Activated CD4-positive, alpha-beta T cell treated with anti-CD3 and anti-CD28 coated beads, Interleukin-2, amount 10 ng/mL, durations not matched to agents 7 days and 5 days (primary cell): ENCODE results near the gene CCL4. TPM values are rescaled to one million over a fixed set of nuclear protein-coding genes. Genes with fewer than 3 reads are reported as not detected.
A peak's percentile ranks its signal among the peaks of the same experiment; 100 is the strongest.
"Not testable (repeated sequence)": the region's sequence is repeated elsewhere in the genome, so short reads cannot be mapped to it uniquely, and the experiment has no call there.

ENCODE experiments used
- CTCF ChIA-PET: fragments of 350-600 bp; sonication (Branson Sonifier 250); formaldehyde crosslinking; loops from one replicate; lab custom pipeline; 2021; ENCODE audit warnings: antibody characterized with exemption; lab: Charles Lee
- POLR2A ChIA-PET: fragments of 350-600 bp; sonication (Branson Sonifier 250); formaldehyde crosslinking; loops from one replicate; lab custom pipeline; 2021; ENCODE audit warnings: antibody characterized with exemption; lab: Charles Lee
- DNase-seq: peaks from one replicate; pipeline ENCODE4 v3.0.0-alpha.2; 2020
- H3K27ac Mint-ChIP-seq: one replicate; pipeline ENCODE4 v1.8.0; 2021; ENCODE audit warnings: mild to moderate bottlenecking, moderate library complexity, mixed read lengths
- H3K27me3 Mint-ChIP-seq: one replicate; pipeline ENCODE4 v1.8.0; 2021; ENCODE audit warnings: mixed read lengths
- H3K36me3 Mint-ChIP-seq: one replicate; pipeline ENCODE4 v1.8.0; 2021; ENCODE audit warnings: low read depth, mixed read lengths
- H3K4me1 Mint-ChIP-seq: one replicate; pipeline ENCODE4 v1.8.0; 2021; ENCODE audit warnings: mixed read lengths
- H3K4me3 Mint-ChIP-seq: one replicate; pipeline ENCODE4 v1.8.0; 2021; ENCODE audit warnings: mild to moderate bottlenecking, moderate library complexity, mixed read lengths
- H3K9me3 Mint-ChIP-seq: one replicate; pipeline ENCODE4 v1.8.0; 2021; ENCODE audit warnings: mixed read lengths
- total RNA-seq, 2 experiments: library from RNA; stranded (reverse); gene quantifications; one replicate each; pipeline ENCODE4 v1.2.3, GENCODE V29; 2021

Gene CCL4
- total RNA-seq = 1 to 10 TPM; 2.8 to 3.9 TPM

GRCh38 chr17:36103401-36103975, at the start of gene CCL4:
CCL4 (plus strand) TSS chr17:36103827; CDS start chr17:36103906, 79 bp downstream.
- not testable (repeated sequence) for H3K4me1 Mint-ChIP-seq

GRCh38 chr17:36055171-36055570, 48.5 kb upstream of the CCL4 start:
- Mint-ChIP-seq H3K4me3 (no peak overlapping the region), H3K36me3 (no peaks in the 10 kb centered on the region), H3K9me3 (peaks cover 2% of the 10 kb centered on the region), H3K4me1 (no peaks in the 10 kb centered on the region), H3K27me3 (peaks cover 40% of the 10 kb centered on the region), H3K27ac (no peak overlapping the region)
- no peak for DNase-seq
- ChIA-PET POLR2A (no interaction called here), CTCF (interaction anchor here (1.0 to 1.3 kb wide), 2 partner anchors 10 to 13 kb away, joined by 3 read pairs; no protein-coding TSS in a partner anchor)

More at GRCh38 chr17:36103401-36103975, at the start of gene CCL4:
- H3K36me3 Mint-ChIP-seq, CTCF ChIA-PET, H3K27ac Mint-ChIP-seq, DNase-seq, POLR2A ChIA-PET, H3K9me3 Mint-ChIP-seq: not testable (repeated sequence)
- Mint-ChIP-seq H3K27me3 (peaks cover 21% of the 10 kb centered on the region), H3K4me3 (peak within 1 kb of the TSS; percentile 14)

DNA sequence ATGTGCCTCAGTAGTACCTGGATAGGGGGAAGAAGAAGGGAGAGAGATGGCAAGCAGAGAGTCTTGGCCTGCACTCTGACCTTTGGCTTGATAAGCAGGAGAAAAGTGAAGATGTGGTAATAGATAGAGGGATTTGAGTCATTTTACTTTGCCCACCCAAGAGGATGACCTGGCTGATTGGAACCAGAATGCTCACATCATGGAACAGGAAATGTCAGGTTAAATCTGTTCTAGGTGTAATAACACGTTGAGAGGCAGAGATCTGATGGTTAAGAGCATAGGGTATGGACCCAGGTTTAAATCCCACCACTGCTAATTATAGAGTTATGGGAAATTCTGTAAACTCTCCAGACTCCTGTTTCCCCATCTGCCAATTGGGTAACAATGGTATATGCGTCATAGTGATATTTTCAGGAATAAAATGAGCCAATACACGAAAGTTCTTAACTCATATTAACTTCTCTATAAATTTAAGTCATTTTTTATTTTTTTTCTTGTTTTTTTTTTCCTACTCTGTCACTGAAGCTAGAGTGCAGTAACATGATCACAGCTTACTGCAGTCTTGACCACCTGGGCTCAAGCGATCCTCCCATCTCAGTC, 47.6 kb upstream of the CCL4 start:
- Mint-ChIP-seq H3K4me3 (no peak overlapping the region), H3K4me1 (no peaks in the 10 kb centered on the region), H3K27ac (no peak overlapping the region), H3K27me3 (peaks cover 41% of the 10 kb centered on the region), H3K9me3 (no peaks in the 10 kb centered on the region), H3K36me3 (no peaks in the 10 kb centered on the region)
- ChIA-PET POLR2A (no interaction called here), CTCF (interaction anchor here (1.2 kb wide), 1 partner anchor 16 kb away, joined by 5 read pairs; no protein-coding TSS in a partner anchor)
- no peak for DNase-seq

DNA sequence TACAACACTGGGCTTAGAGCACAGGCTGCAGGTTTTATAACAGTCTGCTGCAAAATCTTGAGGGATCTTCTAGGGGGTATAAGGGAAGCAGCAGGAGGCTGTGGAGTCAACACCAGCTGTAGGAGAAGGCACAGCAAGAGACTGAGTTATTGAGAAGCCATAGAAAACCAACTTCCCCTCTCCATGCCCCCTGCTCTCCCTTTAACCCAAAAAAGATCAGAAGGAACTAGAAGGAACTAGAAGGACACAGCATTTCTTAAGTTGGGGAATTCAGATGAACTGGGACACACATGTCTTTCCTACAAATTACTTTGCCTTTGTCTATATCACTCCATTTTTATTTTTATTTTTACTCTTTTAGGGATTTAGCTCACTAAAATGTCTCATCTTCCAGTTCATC, 45.7 kb upstream of the CCL4 start:
- H3K27me3 Mint-ChIP-seq = peaks cover 30% of the 10 kb centered on the region
- no peak overlapping the region for H3K4me3 Mint-ChIP-seq
- no peak for DNase-seq
- no peaks in the 10 kb centered on the region for H3K4me1 Mint-ChIP-seq
- ChIA-PET CTCF (no interaction called here), POLR2A (no interaction called here)
- no peaks in the 10 kb centered on the region for H3K9me3 Mint-ChIP-seq
- no peaks in the 10 kb centered on the region for H3K36me3 Mint-ChIP-seq
- no peak overlapping the region for H3K27ac Mint-ChIP-seq

DNA sequence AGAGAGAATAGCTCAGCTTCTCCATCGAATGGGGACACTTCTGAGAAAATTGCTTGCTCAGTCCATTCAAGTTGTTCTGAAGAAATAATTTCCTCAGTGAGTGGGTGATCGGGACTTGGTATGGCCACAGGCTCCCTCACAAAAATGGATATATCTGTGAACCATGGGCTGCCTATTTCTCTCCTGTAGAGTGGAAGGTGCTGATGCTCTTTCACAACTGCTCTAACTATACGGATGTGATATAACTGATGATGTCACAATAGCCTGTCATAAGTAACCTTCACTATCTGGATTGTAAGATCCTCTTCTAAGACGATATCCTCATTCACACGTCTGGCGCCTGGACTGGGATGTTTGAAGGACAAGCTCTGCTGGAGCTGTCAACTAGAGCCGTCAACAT, 44.2 kb upstream of the CCL4 start:
- POLR2A ChIA-PET = no interaction called here
- Mint-ChIP-seq H3K36me3 (no peaks in the 10 kb centered on the region), H3K27me3 (peaks cover 23% of the 10 kb centered on the region), H3K4me1 (no peaks in the 10 kb centered on the region), H3K9me3 (no peaks in the 10 kb centered on the region), H3K27ac (no peak overlapping the region), H3K4me3 (no peak overlapping the region)
- DNase-seq = no peak
- CTCF ChIA-PET = no interaction called here

DNA sequence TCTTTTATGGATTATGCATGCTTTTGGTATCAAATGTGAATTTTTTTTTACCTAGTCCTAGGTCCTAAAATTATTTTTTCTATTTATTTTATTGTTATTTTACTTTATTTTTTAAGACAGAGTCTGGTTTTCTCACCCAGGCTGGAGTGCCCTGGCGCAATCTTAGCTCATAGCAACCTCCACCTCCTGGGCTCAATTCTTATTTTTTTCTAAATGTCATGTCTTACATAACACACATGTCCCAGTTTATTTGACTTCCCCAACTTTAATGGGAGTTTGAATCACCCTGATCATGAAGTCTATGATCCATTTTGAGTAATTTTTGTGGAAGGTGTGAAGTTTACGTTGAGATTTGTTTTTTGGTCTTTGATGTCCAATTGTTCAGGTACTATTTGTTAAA, 42.8 kb upstream of the CCL4 start:
- Mint-ChIP-seq H3K27ac (no peak overlapping the region), H3K4me3 (no peak overlapping the region), H3K4me1 (no peaks in the 10 kb centered on the region), H3K9me3 (no peaks in the 10 kb centered on the region), H3K36me3 (no peaks in the 10 kb centered on the region), H3K27me3 (peaks cover 30% of the 10 kb centered on the region)
- ChIA-PET CTCF (no interaction called here), POLR2A (no interaction called here)
- DNase-seq = no peak

DNA sequence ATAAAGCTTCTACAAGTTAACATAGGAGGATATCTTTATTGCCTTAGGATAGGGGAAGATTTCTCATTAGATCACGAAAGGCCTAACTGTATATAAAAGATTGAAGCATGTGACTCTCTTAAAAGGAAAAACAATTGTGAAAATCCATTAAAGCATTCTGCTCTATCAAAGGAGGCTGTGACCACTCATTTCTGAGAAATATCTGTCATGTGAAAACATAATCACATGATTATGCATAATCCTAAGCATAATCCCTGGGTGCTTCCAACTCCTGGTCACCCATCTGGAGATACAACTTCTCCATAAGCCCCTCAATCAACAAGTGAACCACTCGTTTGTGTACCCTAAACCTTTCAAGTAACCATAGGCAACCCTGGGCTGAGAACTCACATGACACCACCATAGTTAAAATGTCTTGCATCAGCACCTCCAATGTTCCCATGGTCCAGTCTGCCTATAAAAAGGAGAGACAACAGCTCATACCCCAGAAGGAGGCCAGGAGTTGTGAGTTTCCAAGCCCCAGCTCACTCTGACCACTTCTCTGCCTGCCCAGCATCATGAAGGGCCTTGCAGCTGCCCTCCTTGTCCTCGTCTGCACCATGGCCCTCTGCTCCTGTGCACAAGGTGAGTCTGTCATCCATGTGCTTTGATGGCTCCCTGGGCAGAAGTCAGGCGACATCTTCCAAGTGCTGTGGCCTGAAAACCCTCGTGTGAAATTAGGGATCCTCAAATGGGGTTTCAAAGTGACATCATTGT, 39.7 kb upstream of the CCL4 start, which contains the start of gene CCL18:
TSS of gene CCL18 (plus strand) at position 487 of the 756 bp plus-strand sequence. CDS start at position 558, 71 bp downstream.
- Mint-ChIP-seq H3K27me3 (peaks cover 29% of the 10 kb centered on the region), H3K27ac (no peak within 1 kb of the TSS), H3K9me3 (no peaks in the 10 kb centered on the region), H3K4me3 (no peak within 1 kb of the TSS), H3K4me1 (no peaks in the 10 kb centered on the region), H3K36me3 (no peaks in the 10 kb centered on the region)
- POLR2A ChIA-PET = no interaction called here
- CTCF ChIA-PET = interaction anchor here (0.5 kb wide), 1 partner anchor 144 kb away, joined by 3 read pairs; no protein-coding TSS in a partner anchor
- DNase-seq = no peak

DNA sequence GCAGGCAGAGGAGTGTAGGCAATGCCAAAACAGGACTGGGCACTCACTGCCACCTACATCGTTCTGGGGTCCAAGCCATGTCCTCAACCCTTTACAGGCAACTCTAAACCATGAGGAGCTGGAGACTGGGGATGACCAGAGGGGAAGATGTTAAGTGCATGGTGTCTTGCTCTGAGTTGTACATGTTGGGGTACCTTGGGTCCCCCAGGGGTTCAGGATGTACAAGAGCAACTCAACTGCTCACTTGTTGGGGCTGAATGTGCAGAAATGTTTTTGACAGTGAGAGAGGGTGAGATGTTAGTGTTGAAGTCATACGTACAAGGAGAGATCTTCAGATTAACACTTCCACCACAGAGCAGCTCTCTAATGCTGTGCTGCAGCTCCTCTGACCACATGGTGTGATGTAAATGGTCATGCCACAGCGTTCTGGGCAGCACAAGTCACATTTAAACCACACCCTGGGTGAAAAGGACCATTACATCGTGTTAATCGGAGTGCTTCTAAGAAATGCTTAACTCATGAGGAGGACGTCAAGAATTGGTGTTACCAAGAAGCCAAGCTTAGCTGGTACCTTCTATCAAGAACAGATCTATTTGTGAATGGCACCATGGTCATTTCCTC, 37.2 kb upstream of the CCL4 start:
- Mint-ChIP-seq H3K4me3 (no peak overlapping the region), H3K36me3 (no peaks in the 10 kb centered on the region), H3K4me1 (no peaks in the 10 kb centered on the region), H3K27me3 (peaks cover 22% of the 10 kb centered on the region), H3K27ac (no peak overlapping the region), H3K9me3 (no peaks in the 10 kb centered on the region)
- POLR2A ChIA-PET = no interaction called here
- CTCF ChIA-PET = interaction anchor here (1.1 to 1.7 kb wide), 5 partner anchors 11 to 97 kb away, joined by 3 to 5 read pairs (median 4); partner anchors contain the start of gene CCL3
- no peak for DNase-seq

DNA sequence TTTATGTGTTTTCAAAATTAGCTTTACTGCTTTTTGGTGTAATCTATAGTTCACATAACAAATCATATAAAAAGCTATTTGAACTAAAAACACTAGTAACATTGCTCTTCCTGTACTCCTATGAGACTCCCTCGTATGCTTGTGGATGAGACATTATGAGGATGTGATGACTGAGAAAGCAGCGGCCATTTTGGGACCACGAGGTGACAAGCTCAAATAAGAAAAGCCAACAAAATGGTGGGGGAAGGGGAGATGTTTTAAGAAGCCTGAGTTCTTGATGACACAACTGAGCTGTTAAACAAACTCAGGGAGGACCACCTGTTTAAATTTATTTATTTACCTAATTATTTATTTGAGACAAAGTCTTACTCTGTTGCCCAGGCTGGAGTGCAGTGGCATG, 35.1 kb upstream of the CCL4 start:
- ChIA-PET POLR2A (no interaction called here), CTCF (interaction anchor here (0.6 to 1.1 kb wide), 3 partner anchors 14 to 756 kb away, joined by 3 to 4 read pairs (median 4); no protein-coding TSS in a partner anchor)
- Mint-ChIP-seq H3K27ac (no peak overlapping the region), H3K4me1 (peaks cover 5% of the 10 kb centered on the region), H3K36me3 (no peaks in the 10 kb centered on the region), H3K9me3 (no peaks in the 10 kb centered on the region), H3K4me3 (no peak overlapping the region), H3K27me3 (peaks cover 33% of the 10 kb centered on the region)
- no peak for DNase-seq

- Mint-ChIP-seq H3K27me3 (peaks cover 31% of the 10 kb centered on the region), H3K9me3 (no peaks in the 10 kb centered on the region), H3K27ac (no peak overlapping the region), H3K4me1 (peaks cover 5% of the 10 kb centered on the region), H3K4me3 (no peak overlapping the region), H3K36me3 (no peaks in the 10 kb centered on the region)
- ChIA-PET POLR2A (no interaction called here), CTCF (interaction anchor here (1.1 kb wide), 1 partner anchor 15 kb away, joined by 3 read pairs; no protein-coding TSS in a partner anchor)
- no peak for DNase-seq
These were observed 34.5 kb upstream of the CCL4 start for GRCh38 chr17:36069136-36069535.

GRCh38 chr17:36070427-36070826, 33.2 kb upstream of the CCL4 start:
- Mint-ChIP-seq H3K4me1 (peaks cover 5% of the 10 kb centered on the region), H3K27ac (no peak overlapping the region), H3K36me3 (no peaks in the 10 kb centered on the region), H3K27me3 (peaks cover 26% of the 10 kb centered on the region), H3K9me3 (no peaks in the 10 kb centered on the region), H3K4me3 (no peak overlapping the region)
- DNase-seq = no peak
- ChIA-PET POLR2A (no interaction called here), CTCF (no interaction called here)

- POLR2A ChIA-PET = no interaction called here
- peaks cover 5% of the 10 kb centered on the region for H3K4me1 Mint-ChIP-seq
- no peak overlapping the region for H3K4me3 Mint-ChIP-seq
- no peaks in the 10 kb centered on the region for H3K9me3 Mint-ChIP-seq
- no peak overlapping the region for H3K27ac Mint-ChIP-seq
- CTCF ChIA-PET = interaction anchor here (1.0 to 3.3 kb wide), 7 partner anchors 10 to 263 kb away, joined by 3 to 24 read pairs (median 3); partner anchors contain the start of genes CCL16 and TAF15
- peaks cover 28% of the 10 kb centered on the region for H3K27me3 Mint-ChIP-seq
- DNase-seq = no peak
- H3K36me3 Mint-ChIP-seq = no peaks in the 10 kb centered on the region
These were observed 31.9 kb upstream of the CCL4 start for GRCh38 chr17:36071751-36072150.
